Coronary artery (tissue), 2 donors: ENCODE data around the gene F2R.
"Not testable (repeated sequence)": the region's sequence is repeated elsewhere in the genome, so short reads cannot be mapped to it uniquely, and the experiment has no call there.

Experiments
- DNase-seq: peaks from one replicate; pipeline ENCODE4 v3.0.0-alpha.2; 2017; ENCODE audit warnings: low spot score
- H3K27ac ChIP-seq, 2 donors: fragments of 200-600 bp; sonication (generic); one replicate each; pipeline ENCODE4 v1.5.1; 2016 to 2019
- H3K4me3 ChIP-seq: fragments of 200-600 bp; sonication (generic); 2 replicates; pipeline ENCODE4 v1.5.1; 2016; ENCODE audit warnings: mild to moderate bottlenecking, moderate library complexity
- TF ChIP-seq, protein P1 (sequence below): fragments of 200-600 bp; sonication (generic); IDR thresholded peaks from one replicate; pipeline ENCODE4 v1.5.1; 2019; ENCODE audit warnings: antibody characterized with exemption

F2R gene

GRCh38 chr5:76737846-76738245 is 21.9 kb downstream of the F2R start:
- TF ChIP-seq, protein P1, sequence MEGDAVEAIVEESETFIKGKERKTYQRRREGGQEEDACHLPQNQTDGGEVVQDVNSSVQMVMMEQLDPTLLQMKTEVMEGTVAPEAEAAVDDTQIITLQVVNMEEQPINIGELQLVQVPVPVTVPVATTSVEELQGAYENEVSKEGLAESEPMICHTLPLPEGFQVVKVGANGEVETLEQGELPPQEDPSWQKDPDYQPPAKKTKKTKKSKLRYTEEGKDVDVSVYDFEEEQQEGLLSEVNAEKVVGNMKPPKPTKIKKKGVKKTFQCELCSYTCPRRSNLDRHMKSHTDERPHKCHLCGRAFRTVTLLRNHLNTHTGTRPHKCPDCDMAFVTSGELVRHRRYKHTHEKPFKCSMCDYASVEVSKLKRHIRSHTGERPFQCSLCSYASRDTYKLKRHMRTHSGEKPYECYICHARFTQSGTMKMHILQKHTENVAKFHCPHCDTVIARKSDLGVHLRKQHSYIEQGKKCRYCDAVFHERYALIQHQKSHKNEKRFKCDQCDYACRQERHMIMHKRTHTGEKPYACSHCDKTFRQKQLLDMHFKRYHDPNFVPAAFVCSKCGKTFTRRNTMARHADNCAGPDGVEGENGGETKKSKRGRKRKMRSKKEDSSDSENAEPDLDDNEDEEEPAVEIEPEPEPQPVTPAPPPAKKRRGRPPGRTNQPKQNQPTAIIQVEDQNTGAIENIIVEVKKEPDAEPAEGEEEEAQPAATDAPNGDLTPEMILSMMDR, result no peak
- H3K27ac ChIP-seq, result no peak overlapping the region
- H3K4me3 ChIP-seq, result no peak overlapping the region

DNA sequence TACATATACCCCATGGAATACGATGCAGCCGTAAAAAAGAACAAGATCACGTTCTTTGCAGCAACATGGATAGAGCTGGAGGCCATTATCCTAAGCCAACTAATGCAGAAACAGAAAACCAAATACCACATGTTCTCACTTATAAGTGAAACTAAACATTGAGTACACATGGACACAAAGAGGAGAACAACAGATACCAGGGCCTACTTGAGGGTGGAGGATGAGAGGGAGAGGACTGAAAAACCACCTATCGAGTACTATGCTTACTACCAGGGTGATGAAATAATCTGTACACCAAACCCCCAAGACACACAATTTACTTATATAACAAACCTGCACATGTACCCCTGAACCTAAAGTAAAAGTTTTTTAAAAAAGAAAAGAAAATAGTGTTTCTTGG is 25.6 kb downstream of the F2R start:
- not testable (repeated sequence) for H3K27ac ChIP-seq, H3K4me3 ChIP-seq, DNase-seq

More at GRCh38 chr5:76737846-76738245, 21.9 kb downstream of the F2R start:
- no peak for DNase-seq

DNA sequence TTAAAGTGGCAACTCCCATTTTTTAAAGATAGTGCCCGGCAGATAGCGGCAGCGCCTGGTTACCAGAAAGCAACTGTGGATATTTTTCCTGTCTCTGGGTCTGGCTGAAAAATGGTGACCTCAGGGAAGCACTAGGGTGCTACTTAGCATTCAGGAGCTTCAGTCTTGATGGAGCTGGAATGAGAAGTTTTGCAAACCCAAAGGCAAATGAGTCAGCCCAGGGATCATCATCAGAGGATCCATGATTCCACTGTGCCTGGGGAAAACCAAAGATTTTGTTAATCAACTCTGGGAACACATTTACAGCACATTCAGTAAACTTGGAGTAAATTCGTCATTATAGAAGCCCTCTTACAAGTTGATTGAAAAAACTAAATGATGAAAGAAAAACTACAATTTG is 26.7 kb downstream of the F2R start:
- DNase-seq, result no peak
- TF ChIP-seq, protein P1, result no peak

GRCh38 chr5:76744632-76745031 is 28.7 kb downstream of the F2R start:
- TF ChIP-seq, protein P1, result no peak
- Histone ChIP-seq H3K4me3 (no peak overlapping the region), H3K27ac (no peak overlapping the region)
- DNase-seq, result no peak

More for the DNA sequence above, 26.7 kb downstream of the F2R start:
- Histone ChIP-seq H3K27ac (no peak overlapping the region), H3K4me3 (no peak overlapping the region)

GRCh38 chr5:76745670-76746069 is 29.7 kb downstream of the F2R start:
- no peak overlapping the region for H3K27ac ChIP-seq
- no peak overlapping the region for H3K4me3 ChIP-seq
- DNase-seq, result no peak
- TF ChIP-seq, protein P1, result no peak

GRCh38 chr5:76746677-76747076 is 30.8 kb downstream of the F2R start:
- Histone ChIP-seq H3K27ac (no peak overlapping the region), H3K4me3 (no peak overlapping the region)
- TF ChIP-seq, protein P1, result no peak
- DNase-seq, result no peak

DNA sequence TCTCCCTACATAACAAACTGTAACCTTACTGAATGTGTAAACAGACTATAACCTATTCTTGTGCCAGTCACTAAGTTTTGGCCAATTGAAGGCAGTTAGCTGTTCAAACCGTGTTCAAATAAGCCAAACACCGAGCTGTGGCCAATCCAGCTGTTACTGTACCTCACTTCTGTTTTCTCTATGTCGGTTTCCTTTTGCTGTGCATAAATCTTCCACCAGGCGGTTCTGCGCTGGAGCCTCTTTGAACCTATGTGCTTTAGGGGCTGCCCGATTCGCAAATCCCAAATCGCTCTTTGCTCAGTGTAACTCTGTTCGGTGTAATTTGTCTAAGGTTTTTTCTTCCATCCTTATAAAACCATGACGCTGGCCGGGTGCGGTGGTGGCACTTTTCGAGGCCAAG is 31.8 kb downstream of the F2R start:
- TF ChIP-seq, protein P1, result no peak
- Histone ChIP-seq H3K27ac (no peak overlapping the region), H3K4me3 (no peak overlapping the region)
- DNase-seq, result no peak

DNA sequence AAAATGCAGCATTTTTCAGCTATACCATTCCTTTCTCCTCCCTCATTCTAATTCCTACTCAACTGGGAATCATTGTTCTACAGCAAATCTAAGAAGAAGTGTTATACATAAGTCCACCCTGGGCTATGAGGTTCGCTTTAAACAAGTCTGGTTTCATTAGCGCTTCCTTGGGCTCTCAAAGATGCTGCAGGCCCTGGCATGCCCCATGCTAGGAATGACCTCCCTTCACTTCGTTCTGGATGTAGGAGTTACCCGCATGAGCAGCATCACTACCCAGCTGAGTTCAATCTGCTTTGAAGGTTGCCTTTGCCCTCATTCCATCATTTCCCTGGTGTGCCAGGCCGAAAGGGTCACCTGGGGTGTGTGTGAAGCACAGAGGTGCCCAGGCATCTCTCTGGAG is 35.4 kb downstream of the F2R start:
- TF ChIP-seq, protein P1, result no peak
- DNase-seq, result no peak
- Histone ChIP-seq H3K27ac (no peak overlapping the region), H3K4me3 (no peak overlapping the region)
